WTC11 (cell line): ENCODE measurements around the gene SHROOM3. TPM values are rescaled to one million over a fixed set of nuclear protein-coding genes. Genes with fewer than 3 reads are reported as not detected.

Experiments used
- ATAC-seq: fragments of 200-7000 bp; cut with Tn5 transposase; 2 replicates; pipeline ENCODE4 v1.10.0; 2021; ENCODE audit warnings: mild to moderate bottlenecking, moderate library complexity
- CTCF ChIA-PET: fragments of 300-600 bp; sonication (Branson Sonifier 250); formaldehyde crosslinking; loops from one replicate; lab custom pipeline; 2021; ENCODE audit warnings: antibody characterized with exemption; lab: Charles Lee
- POLR2A ChIA-PET: fragments of 350-600 bp; sonication (Branson Sonifier 250); formaldehyde crosslinking; loops from one replicate; lab custom pipeline; 2021; ENCODE audit warnings: antibody characterized with exemption; lab: Charles Lee
- DNase-seq: peaks from one replicate; pipeline ENCODE4 v3.0.0; 2021; ENCODE audit warnings: low spot score
- H3K27ac Mint-ChIP-seq: 2 replicates; pipeline ENCODE4 v1.8.0; 2021; ENCODE audit warnings: mixed read lengths
- H3K27me3 Mint-ChIP-seq: 2 replicates; pipeline ENCODE4 v1.8.0; 2021; ENCODE audit warnings: low read depth, mild to moderate bottlenecking, moderate library complexity, mixed read lengths
- H3K36me3 Mint-ChIP-seq: 2 replicates; pipeline ENCODE4 v1.8.0; 2021; ENCODE audit warnings: mixed read lengths
- H3K4me1 Mint-ChIP-seq: 2 replicates; pipeline ENCODE4 v1.8.0; 2022; ENCODE audit warnings: mixed read lengths
- H3K4me3 Mint-ChIP-seq: 2 replicates; pipeline ENCODE4 v1.8.0; 2021; ENCODE audit warnings: mild to moderate bottlenecking, moderate library complexity, mixed read lengths
- H3K9me3 Mint-ChIP-seq: 2 replicates; pipeline ENCODE4 v1.8.0; 2021; ENCODE audit warnings: mixed read lengths
- ATF1 ChIP-seq: sonication (generic); formaldehyde crosslinking; IDR thresholded peaks from 2 replicates; pipeline ENCODE4 v1.8.1; 2023; ENCODE audit warnings: mild to moderate bottlenecking, moderate library complexity, missing genetic modification reagents
- ATF6 ChIP-seq: sonication (generic); formaldehyde crosslinking; IDR thresholded peaks from 2 replicates; pipeline ENCODE4 v1.8.1; 2023; ENCODE audit warnings: mild to moderate bottlenecking, missing genetic modification reagents
- E2F1 ChIP-seq: sonication (generic); formaldehyde crosslinking; IDR thresholded peaks from 2 replicates; pipeline ENCODE4 v1.8.0; 2022; ENCODE audit warnings: mild to moderate bottlenecking, missing genetic modification reagents
- EMX1 ChIP-seq: fragments of 250-450 bp; sonication (Bioruptor Pico); IDR thresholded peaks from 2 replicates; pipeline ENCODE4 v1.8.0; 2021; ENCODE audit warnings: mild to moderate bottlenecking
- FOXP1 ChIP-seq: sonication (generic); formaldehyde crosslinking; IDR thresholded peaks from 2 replicates; pipeline ENCODE4 v1.8.0; 2022; ENCODE audit warnings: missing genetic modification reagents, mild to moderate bottlenecking, moderate library complexity, borderline replicate concordance
- GRHL2 ChIP-seq: fragments of 250-450 bp; sonication (Bioruptor Pico); IDR thresholded peaks from 2 replicates; pipeline ENCODE4 v1.8.0; 2022; ENCODE audit warnings: mild to moderate bottlenecking, moderate library complexity; ENCODE audit not compliant: insufficient replicate concordance, severe bottlenecking
- GTF2I ChIP-seq: fragments of 250-450 bp; sonication (Bioruptor Pico); conservative IDR thresholded peaks from 2 replicates; pipeline ENCODE4 v1.4.0; 2021; ENCODE audit warnings: mild to moderate bottlenecking
- MYBL2 ChIP-seq: sonication (generic); formaldehyde crosslinking; IDR thresholded peaks from 2 replicates; pipeline ENCODE4 v1.8.1; 2023; ENCODE audit warnings: mild to moderate bottlenecking, moderate library complexity, missing genetic modification reagents
- OVOL2 ChIP-seq: fragments of 250-450 bp; sonication (Bioruptor Pico); IDR thresholded peaks from 2 replicates; pipeline ENCODE4 v1.9.0; 2021; ENCODE audit warnings: mild to moderate bottlenecking, borderline replicate concordance
- PRRX2 ChIP-seq: fragments of 250-450 bp; sonication (Bioruptor Pico); IDR thresholded peaks from 2 replicates; pipeline ENCODE4 v1.8.0; 2021; ENCODE audit warnings: mild to moderate bottlenecking
- RORB ChIP-seq: fragments of 250-450 bp; sonication (Bioruptor Pico); IDR thresholded peaks from 2 replicates; pipeline ENCODE4 v1.9.0; 2021; ENCODE audit warnings: mild to moderate bottlenecking
- TEAD1 ChIP-seq: sonication (generic); formaldehyde crosslinking; IDR thresholded peaks from 2 replicates; pipeline ENCODE4 v1.8.0; 2022; ENCODE audit warnings: mild to moderate bottlenecking, missing genetic modification reagents
- USF1 ChIP-seq: sonication (generic); formaldehyde crosslinking; IDR thresholded peaks from 2 replicates; pipeline ENCODE4 v1.8.0; 2022; ENCODE audit warnings: mild to moderate bottlenecking, missing genetic modification reagents
- USF2 ChIP-seq: sonication (generic); formaldehyde crosslinking; IDR thresholded peaks from 2 replicates; pipeline ENCODE4 v1.8.1; 2023; ENCODE audit warnings: mild to moderate bottlenecking, missing genetic modification reagents, moderate library complexity
- ZMAT4 ChIP-seq: fragments of 250-450 bp; sonication (Bioruptor Pico); IDR thresholded peaks from 2 replicates; pipeline ENCODE4 v1.9.0; 2021; ENCODE audit warnings: mild to moderate bottlenecking
- ZNF219 ChIP-seq: sonication (generic); formaldehyde crosslinking; IDR thresholded peaks from 2 replicates; pipeline ENCODE4 v1.8.0; 2023; ENCODE audit warnings: missing genetic modification reagents, mild to moderate bottlenecking, borderline replicate concordance
- ZNF416 ChIP-seq: fragments of 250-450 bp; sonication (Bioruptor Pico); IDR thresholded peaks from 2 replicates; pipeline ENCODE4 v1.9.0; 2021; ENCODE audit warnings: mild to moderate bottlenecking, inconsistent platforms
- ZNF532 ChIP-seq: fragments of 250-450 bp; sonication (Bioruptor Pico); IDR thresholded peaks from 2 replicates; pipeline ENCODE4 v1.9.0; 2021; ENCODE audit warnings: mild to moderate bottlenecking, borderline replicate concordance
- total RNA-seq: library from RNA; stranded (reverse); gene quantifications from 3 replicates; pipeline ENCODE4 v1.2.3, GENCODE V29; 2021

The SHROOM3 gene
- total RNA-seq, 1 experiment from 2014 or later = 71.9 TPM

GRCh38 chr4:76791479-76791878, 356.4 kb downstream of the SHROOM3 start:
- no peak overlapping the region for H3K4me3 Mint-ChIP-seq
- POLR2A ChIA-PET = interaction anchor here (1.2 kb wide), 1 partner anchor 8 kb away, joined by 3 read pairs; no protein-coding TSS in a partner anchor
- ATAC-seq = no peak
- H3K36me3 Mint-ChIP-seq = peaks cover 10% of the 10 kb centered on the region
- H3K27ac Mint-ChIP-seq = no peak overlapping the region
- DNase-seq = no peak
- H3K4me1 Mint-ChIP-seq = no peaks in the 10 kb centered on the region
- CTCF ChIA-PET = interaction anchor here (0.6 to 0.7 kb wide), 2 partner anchors 11 to 618 kb away, joined by 3 to 4 read pairs; no protein-coding TSS in a partner anchor
- TF ChIP-seq USF2 (no peak), MYBL2 (no peak), ATF1 (CRISPR knock-in tag) (no peak), OVOL2 (CRISPR knock-in tag) (no peak), E2F1 (CRISPR knock-in tag) (no peak), ATF6 (CRISPR knock-in tag) (no peak), EMX1 (CRISPR knock-in tag) (no peak), ZNF416 (CRISPR knock-in tag) (no peak), ZNF219 (CRISPR knock-in tag) (no peak), PRRX2 (CRISPR knock-in tag) (no peak), GTF2I (no peak), USF1 (CRISPR knock-in tag) (no peak), RORB (no peak), TEAD1 (CRISPR knock-in tag) (no peak), FOXP1 (CRISPR knock-in tag) (no peak), ZMAT4 (CRISPR knock-in tag) (no peak), GRHL2 (CRISPR knock-in tag) (no peak), ZNF532 (CRISPR knock-in tag) (no peak)
- H3K9me3 Mint-ChIP-seq = peaks cover 16% of the 10 kb centered on the region
- no peaks in the 10 kb centered on the region for H3K27me3 Mint-ChIP-seq
